OCI-LY7 (cell line): ENCODE data around the gene CACNB2. TPM values are rescaled to one million over a fixed set of nuclear protein-coding genes. Genes with fewer than 3 reads are reported as not detected.

Experiments
- BruUV-seq: library from RNA; stranded (reverse); fragments of 400-500 nt; replicated peaks from 2 replicates; lab custom pipeline; 2021; lab: Mats Ljungman, UMichigan
- CTCF ChIA-PET: fragments of 300-600 bp; sonication (Branson Sonifier 250); formaldehyde crosslinking; loops from one replicate; lab custom pipeline; 2022; ENCODE audit warnings: antibody characterized with exemption; ENCODE audit not compliant: unreplicated experiment; lab: Charles Lee
- POLR2A ChIA-PET: fragments of 300-600 bp; sonication (Branson Sonifier 250); formaldehyde crosslinking; loops from one replicate; lab custom pipeline; 2022; ENCODE audit warnings: antibody characterized with exemption; lab: Charles Lee
- DNase-seq: peaks from one replicate; pipeline ENCODE4 v3.0.0-alpha.2; 2015; ENCODE audit warnings: low spot score
- H2AFZ ChIP-seq: fragments of 200-600 bp; sonication (generic), shearing (Covaris generic); 2 replicates; pipeline ENCODE4 v1.6.1; 2014; ENCODE audit warnings: mild to moderate bottlenecking, antibody characterized with exemption, low read length, moderate library complexity
- H3K27ac ChIP-seq: fragments of 200-600 bp; sonication (generic); 2 replicates; pipeline ENCODE4 v1.5.1; 2014; ENCODE audit warnings: mixed run types, low read depth, mild to moderate bottlenecking, moderate library complexity, low read length, inconsistent platforms; ENCODE audit not compliant: poor library complexity, severe bottlenecking
- H3K36me3 ChIP-seq: fragments of 200-600 bp; sonication (generic); 2 replicates; pipeline ENCODE4 v1.6.1; 2014; ENCODE audit warnings: mild to moderate bottlenecking, antibody characterized with exemption, low read length, moderate library complexity, mixed read lengths; ENCODE audit not compliant: insufficient read depth
- H3K4me1 ChIP-seq: fragments of 200-600 bp; sonication (generic); 2 replicates; pipeline ENCODE4 v1.5.1; 2014; ENCODE audit warnings: mild to moderate bottlenecking, low read length; ENCODE audit not compliant: insufficient read depth, poor library complexity, severe bottlenecking
- H3K4me2 ChIP-seq: fragments of 200-600 bp; sonication (generic); 2 replicates; pipeline ENCODE4 v1.6.1; 2014; ENCODE audit warnings: mild to moderate bottlenecking, low read length
- H3K4me3 ChIP-seq: fragments of 200-600 bp; sonication (generic); 2 replicates; pipeline ENCODE4 v1.5.1; 2014; ENCODE audit warnings: mild to moderate bottlenecking, low read depth, low read length; ENCODE audit not compliant: poor library complexity, severe bottlenecking
- H3K79me2 ChIP-seq: fragments of 200-600 bp; sonication (generic); 2 replicates; pipeline ENCODE4 v1.6.1; 2016; ENCODE audit warnings: low read depth, mild to moderate bottlenecking, low read length, moderate library complexity, mixed read lengths; ENCODE audit not compliant: insufficient read depth
- H3K9me2 ChIP-seq: fragments of 200-600 bp; sonication (generic); 2 replicates; pipeline ENCODE4 v1.6.1; 2016; ENCODE audit warnings: mild to moderate bottlenecking, low read length, mixed read lengths; ENCODE audit not compliant: insufficient read depth
- H3K9me3 ChIP-seq: fragments of 200-600 bp; sonication (generic); 2 replicates; pipeline ENCODE4 v1.6.1; 2014; ENCODE audit warnings: mild to moderate bottlenecking, mixed run types, low read length, mixed read lengths
- H4K20me1 ChIP-seq: fragments of 200-600 bp; sonication (generic); 2 replicates; pipeline ENCODE4 v1.6.1; 2014; ENCODE audit warnings: mild to moderate bottlenecking, antibody characterized with exemption, low read length, moderate library complexity, mixed read lengths; ENCODE audit not compliant: insufficient read depth
- CTCF ChIP-seq: fragments of 200-600 bp; sonication (generic); conservative IDR thresholded peaks from 2 replicates; pipeline ENCODE4 v1.5.1; 2014; ENCODE audit warnings: mild to moderate bottlenecking, antibody characterized with exemption, low read length, moderate library complexity, mixed read lengths
- EZH2phosphoT487 ChIP-seq: fragments of 200-600 bp; sonication (generic); IDR thresholded peaks from 2 replicates; pipeline ENCODE4 v1.6.1; 2018; ENCODE audit warnings: low read depth, borderline replicate concordance, mild to moderate bottlenecking, mixed run types, antibody characterized with exemption, low read length, moderate library complexity, mixed read lengths
- intact Hi-C: fragments of 100-400 bp; cut with micrococcal nuclease; formaldehyde crosslinking; loops from one replicate; pipeline ENCODE4 v1.10.0; 2022; ENCODE audit not compliant: unreplicated experiment
- total RNA-seq, 2 experiments: library from RNA; depleted of rRNA in 1 of 2; stranded (reverse); fragments of >200 nt in 1 of 2; shearing (Covaris generic) in 1 of 2; gene quantifications; 2 replicates each; pipeline ENCODE4 v1.2.3, GENCODE V29; 2014 to 2022

Gene CACNB2
- total RNA-seq, 2 experiments from 2014 or later, result not detected

GRCh38 chr10:18498998-18499397, 358.8 kb downstream of the CACNB2 start:
- ChIA-PET CTCF (no interaction called here), POLR2A (no interaction called here)
- Histone ChIP-seq H4K20me1 (no peaks in the 10 kb centered on the region), H2AFZ (no peak overlapping the region), H3K79me2 (no peaks in the 10 kb centered on the region), H3K4me2 (no peak overlapping the region), H3K4me1 (no peaks in the 10 kb centered on the region), H3K9me2 (no peaks in the 10 kb centered on the region), H3K9me3 (no peaks in the 10 kb centered on the region), H3K4me3 (no peak overlapping the region), H3K27ac (no peak overlapping the region), H3K36me3 (no peaks in the 10 kb centered on the region)
- TF ChIP-seq CTCF, result no peak
- no peak for TF ChIP-seq EZH2phosphoT487
- DNase-seq, result no peak
- intact Hi-C loops, result no loop called here
- BruUV-seq, result no TSS peak

- H4K20me1 ChIP-seq, result no peaks in the 10 kb centered on the region
- H2AFZ ChIP-seq, result no peak overlapping the region
- no TSS peak for BruUV-seq
- no peak for DNase-seq
- H3K27ac ChIP-seq, result no peak overlapping the region
- H3K36me3 ChIP-seq, result no peaks in the 10 kb centered on the region
- H3K4me3 ChIP-seq, result no peak overlapping the region
- H3K4me1 ChIP-seq, result no peaks in the 10 kb centered on the region
- TF ChIP-seq CTCF (no peak), EZH2phosphoT487 (no peak)
- no peak overlapping the region for H3K4me2 ChIP-seq
- no peaks in the 10 kb centered on the region for H3K9me3 ChIP-seq
- ChIA-PET POLR2A (no interaction called here), CTCF (no interaction called here)
- intact Hi-C loops, result no loop called here
- no peaks in the 10 kb centered on the region for H3K79me2 ChIP-seq
- H3K9me2 ChIP-seq, result no peaks in the 10 kb centered on the region
These were observed 360.4 kb downstream of the CACNB2 start for GRCh38 chr10:18500576-18500975.

- no peak overlapping the region for H3K4me2 ChIP-seq
- TF ChIP-seq CTCF (no peak), EZH2phosphoT487 (no peak)
- H2AFZ ChIP-seq, result no peak overlapping the region
- no peak for DNase-seq
- no peaks in the 10 kb centered on the region for H4K20me1 ChIP-seq
- no peaks in the 10 kb centered on the region for H3K9me3 ChIP-seq
- H3K4me1 ChIP-seq, result no peaks in the 10 kb centered on the region
- BruUV-seq, result no TSS peak
- intact Hi-C loops, result no loop called here
- POLR2A ChIA-PET, result no interaction called here
- no peak overlapping the region for H3K4me3 ChIP-seq
- CTCF ChIA-PET, result no interaction called here
- H3K9me2 ChIP-seq, result no peaks in the 10 kb centered on the region
- no peaks in the 10 kb centered on the region for H3K36me3 ChIP-seq
- H3K79me2 ChIP-seq, result no peaks in the 10 kb centered on the region
- H3K27ac ChIP-seq, result no peak overlapping the region
These were observed 361.0 kb downstream of the CACNB2 start for GRCh38 chr10:18501198-18501597.
